ENCODE data around the gene NKG7. TPM values are rescaled to one million over a fixed set of nuclear protein-coding genes. Genes with fewer than 3 reads are reported as not detected.

Gene NKG7
- total and polyA plus RNA-seq, 12 donors, result 1.1 to 5.9 (median 2.8) TPM

DNA sequence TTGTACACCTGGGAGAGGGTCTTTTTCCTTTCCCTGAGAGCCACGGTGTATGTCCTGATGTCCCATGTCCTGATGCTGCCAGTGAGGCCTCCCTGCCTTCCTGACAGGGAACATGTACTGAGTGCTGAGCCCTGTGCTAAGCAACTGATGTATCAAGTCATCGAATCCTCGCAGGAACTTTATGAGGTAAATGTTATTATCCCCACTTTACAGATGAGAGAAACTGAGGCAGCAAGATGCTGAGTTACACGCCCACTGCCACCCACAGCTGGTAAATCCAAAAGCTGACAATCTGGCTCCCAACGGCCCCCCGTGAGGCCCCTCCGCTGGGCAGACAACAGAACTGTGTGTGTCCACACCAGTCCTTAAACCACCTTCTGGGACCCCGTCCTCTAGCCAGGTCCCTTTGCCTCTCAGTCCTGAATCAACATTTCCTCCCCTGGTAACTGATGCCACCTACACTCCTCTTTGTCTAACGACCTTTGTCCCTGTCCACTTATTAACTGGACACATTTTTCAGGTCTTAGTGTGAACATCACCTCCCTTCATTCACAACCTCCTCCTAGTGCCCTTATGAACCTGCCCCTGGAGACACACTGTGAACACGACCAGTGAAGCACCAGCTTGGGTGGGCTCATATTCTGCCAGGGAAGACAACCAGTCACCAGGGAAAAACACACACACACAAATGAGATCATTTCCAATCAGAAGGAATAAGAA lies 25.1 kb downstream of the NKG7 start:
- 81 to 92% (median 89%) methylated on average over 10 of the region's 10 CpGs for WGBS, 4 donors
- H3K36me3 ChIP-seq (replicated peaks in 1 of 2), result peaks cover 0 to 47% of the 10 kb centered on the region in 2 donors
- H3K4me3 ChIP-seq, result no peak overlapping the region
- DNase-seq, result no peak
- no peaks in the 10 kb centered on the region for H3K27me3 ChIP-seq
- H3K9me3 ChIP-seq (replicated peaks in 1 of 3), result no peaks in the 10 kb centered on the region
- H3K27ac ChIP-seq, result no peak overlapping the region
- TF ChIP-seq POLR2A (IDR thresholded peaks at IDR 0.05), result no peak
- TF ChIP-seq CTCF (IDR thresholded peaks at IDR 0.05), result no peak
- H3K4me1 ChIP-seq (replicated peaks in 1 of 2), result no peaks in the 10 kb centered on the region
- intact Hi-C loops (cut with DNase I), result no loop called here

GRCh38 chr19:51346742-51347141 lies 25.7 kb downstream of the NKG7 start:
- H3K36me3 ChIP-seq (replicated peaks in 1 of 2), result peaks cover 0 to 46% of the 10 kb centered on the region in 2 donors
- no peaks in the 10 kb centered on the region for H3K4me1 ChIP-seq (replicated peaks in 1 of 2)
- H3K27ac ChIP-seq, result no peak overlapping the region
- DNase-seq, result no peak
- intact Hi-C loops (cut with DNase I), result no loop called here
- WGBS, 4 donors, result 75 to 91% (median 87%) methylated on average over 4 to 17 of the region's 17 CpGs
- H3K4me3 ChIP-seq, result no peak overlapping the region
- H3K9me3 ChIP-seq (replicated peaks in 1 of 3), result no peaks in the 10 kb centered on the region
- no peaks in the 10 kb centered on the region for H3K27me3 ChIP-seq
- TF ChIP-seq CTCF (IDR thresholded peaks at IDR 0.05) (no peak), POLR2A (IDR thresholded peaks at IDR 0.05) (no peak)

- Histone ChIP-seq H3K36me3 (replicated peaks in 1 of 2) (peaks cover 0 to 32% of the 10 kb centered on the region in 2 donors), H3K4me3 (no peak overlapping the region), H3K9me3 (replicated peaks in 1 of 3) (no peaks in the 10 kb centered on the region), H3K27me3 (no peaks in the 10 kb centered on the region), H3K27ac (no peak overlapping the region), H3K4me1 (replicated peaks in 1 of 2) (peaks cover 3 to 4% of the 10 kb centered on the region in 2 donors)
- intact Hi-C loops (cut with DNase I), result no loop called here
- 96 to 99% (median 97%) methylated on average over 9 of the region's 9 CpGs for WGBS, 4 donors
- TF ChIP-seq POLR2A (IDR thresholded peaks at IDR 0.05) (no peak), CTCF (IDR thresholded peaks at IDR 0.05) (no peak)
- no peak for DNase-seq
Observed at GRCh38 chr19:51345076-51345620, 27.3 kb downstream of the NKG7 start.

- Histone ChIP-seq H3K4me3 (no peak overlapping the region), H3K27ac (no peak overlapping the region), H3K36me3 (replicated peaks in 1 of 2) (peaks cover 0 to 27% of the 10 kb centered on the region in 2 donors), H3K4me1 (replicated peaks in 1 of 2) (peaks cover 7 to 14% of the 10 kb centered on the region in 2 donors), H3K27me3 (no peaks in the 10 kb centered on the region), H3K9me3 (replicated peaks in 1 of 3) (no peaks in the 10 kb centered on the region)
- no peak for DNase-seq
- no peak for TF ChIP-seq CTCF (IDR thresholded peaks at IDR 0.05)
- no peak for TF ChIP-seq POLR2A (IDR thresholded peaks at IDR 0.05)
- intact Hi-C loops (cut with DNase I), result no loop called here
- 49 to 57% (median 55%) methylated on average over 9 of the region's 9 CpGs for WGBS, 4 donors
Observed at GRCh38 chr19:51342631-51343569, 29.6 kb downstream of the NKG7 start.

Measured in adrenal gland (tissue), 12 donors.